Measurements from ENCODE around the gene IGFBP5. TPM values are rescaled to one million over a fixed set of nuclear protein-coding genes. Genes with fewer than 3 reads are reported as not detected.

The IGFBP5 gene
- total and polyA plus RNA-seq, 8 donors = 92.1 to 923 (median 330) TPM

GRCh38 chr2:216710551-216711301, 15.4 kb upstream of the IGFBP5 start:
- intact Hi-C loops (cut with DNase I; ENCODE audit: low total_unique reads) = no loop called here
- TF ChIP-seq EP300 (IDR thresholded peaks at IDR 0.05) (no peak), POLR2A (IDR thresholded peaks at IDR 0.05) (no peak), CTCF (IDR thresholded peaks at IDR 0.05) (no peak), POLR2AphosphoS5 (IDR thresholded peaks at IDR 0.05) (no peak)
- Histone ChIP-seq H3K27ac (peak overlapping the region in 4 of 5 donors; percentile 68 to 82 (median 80)), H3K4me1 (peaks cover 0 to 49% (median 4%) of the 10 kb centered on the region in 4 donors), H3K27me3 (no peaks in the 10 kb centered on the region), H3K9me3 (no peaks in the 10 kb centered on the region), H3K4me3 (no peak overlapping the region), H3K36me3 (no peaks in the 10 kb centered on the region)
- WGBS, 5 donors = 54 to 78% (median 70%) methylated on average over 11 of the region's 11 CpGs
- peak in 1 of 2 donors; percentile 84 for DNase-seq

- Histone ChIP-seq H3K27me3 (peaks cover 0 to 14% (median 0%) of the 10 kb centered on the region in 3 donors), H3K4me3 (no peak overlapping the region), H3K9me3 (no peaks in the 10 kb centered on the region), H3K4me1 (peaks cover 0 to 44% (median 19%) of the 10 kb centered on the region in 4 donors), H3K27ac (no peak overlapping the region), H3K36me3 (no peaks in the 10 kb centered on the region)
- intact Hi-C loops (cut with DNase I; ENCODE audit: low total_unique reads) = no loop called here
- TF ChIP-seq CTCF (IDR thresholded peaks at IDR 0.05) (no peak), POLR2AphosphoS5 (IDR thresholded peaks at IDR 0.05) (no peak), POLR2A (IDR thresholded peaks at IDR 0.05) (no peak), EP300 (IDR thresholded peaks at IDR 0.05) (no peak)
- DNase-seq = no peak
- WGBS, 5 donors = 61 to 91% (median 68%) methylated on average over 1 of the region's 1 CpG
Measured at GRCh38 chr2:216702756-216703155, 7.4 kb upstream of the IGFBP5 start.

DNA sequence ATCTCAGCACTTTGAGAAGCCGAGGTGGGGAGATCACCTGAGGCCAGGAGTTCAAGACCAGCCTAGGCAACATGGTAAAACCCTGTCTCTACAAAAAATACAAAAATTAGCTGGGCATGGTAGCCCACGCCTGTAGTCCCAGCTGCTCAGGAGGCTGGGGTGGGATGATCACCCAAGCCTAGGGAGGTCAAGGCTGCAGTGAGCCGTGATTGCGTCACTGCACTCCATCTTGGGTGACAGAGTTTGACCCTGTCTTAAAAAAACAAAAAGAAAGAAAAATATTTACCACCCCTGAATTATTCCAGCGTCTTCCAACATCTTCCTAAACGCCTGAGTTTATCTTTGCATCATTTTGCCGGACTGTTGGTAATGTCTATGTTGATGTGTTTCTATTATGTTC, 6.2 kb upstream of the IGFBP5 start:
- Histone ChIP-seq H3K4me1 (peaks cover 0 to 56% (median 24%) of the 10 kb centered on the region in 4 donors), H3K4me3 (no peak overlapping the region), H3K9me3 (no peaks in the 10 kb centered on the region), H3K36me3 (no peaks in the 10 kb centered on the region), H3K27ac (peak overlapping the region in 3 of 5 donors; percentile 50 to 90 (median 90)), H3K27me3 (peaks cover 0 to 23% (median 0%) of the 10 kb centered on the region in 3 donors)
- no peak for DNase-seq
- WGBS, 5 donors = 88 to 89% (median 88%) methylated on average over 7 of the region's 7 CpGs
- TF ChIP-seq CTCF (IDR thresholded peaks at IDR 0.05) (no peak), POLR2A (IDR thresholded peaks at IDR 0.05) (no peak), POLR2AphosphoS5 (IDR thresholded peaks at IDR 0.05) (no peak), EP300 (IDR thresholded peaks at IDR 0.05) (no peak)
- intact Hi-C loops (cut with DNase I; ENCODE audit: low total_unique reads) = no loop called here

GRCh38 chr2:216700781-216701180, 5.4 kb upstream of the IGFBP5 start:
- Histone ChIP-seq H3K4me3 (no peak overlapping the region), H3K9me3 (no peaks in the 10 kb centered on the region), H3K27me3 (peaks cover 0 to 29% (median 2%) of the 10 kb centered on the region in 3 donors), H3K36me3 (no peaks in the 10 kb centered on the region), H3K27ac (peak overlapping the region in 4 of 5 donors; percentile 50 to 90 (median 74)), H3K4me1 (peaks cover under 1 to 64% (median 29%) of the 10 kb centered on the region in 4 donors)
- WGBS, 5 donors = 43 to 58% (median 50%) methylated on average over 5 of the region's 5 CpGs
- intact Hi-C loops (cut with DNase I; ENCODE audit: low total_unique reads) = no loop called here
- TF ChIP-seq EP300 (IDR thresholded peaks at IDR 0.05) (no peak), CTCF (IDR thresholded peaks at IDR 0.05) (no peak), POLR2AphosphoS5 (IDR thresholded peaks at IDR 0.05) (no peak), POLR2A (IDR thresholded peaks at IDR 0.05) (no peak)
- no peak for DNase-seq

Measured in stomach (tissue), 9 donors.